ENCODE data around the gene TBCD. TPM values are rescaled to one million over a fixed set of nuclear protein-coding genes. Genes with fewer than 3 reads are reported as not detected.

Gene TBCD
- total RNA-seq, 1 experiment from 2014 or later = 129 TPM

- H4K8ac ChIP-seq (replicated peaks; ENCODE audit: insufficient read length, low read depth, low read length) = no peak overlapping the region
- no peaks in the 10 kb centered on the region for H3K79me1 ChIP-seq (ENCODE audit: insufficient read depth, low read depth, low read length, poor library complexity, severe bottlenecking)
- no peak overlapping the region for H3K56ac ChIP-seq (ENCODE audit: insufficient read length, low read depth, low read length)
- H2AFZ ChIP-seq (ENCODE audit: low read length) = no peak overlapping the region
- no peaks in the 10 kb centered on the region for H4K20me1 ChIP-seq (ENCODE audit: control insufficient read depth, insufficient read depth, insufficient read length)
- H3K27ac ChIP-seq (ENCODE audit: insufficient read length, low read depth, low read length) = no peak overlapping the region
- peak overlapping the region in 2 of 3 experiments; percentile 68 to 88; a peak in 4 of 7 replicates for H3K27ac Mint-ChIP-seq
- H3K79me2 ChIP-seq (ENCODE audit: insufficient read depth, low read length) = no peaks in the 10 kb centered on the region
- H2BK12ac ChIP-seq (ENCODE audit: insufficient read length, low read depth, low read length) = no peak overlapping the region
- no peak overlapping the region for H3K4me2 ChIP-seq (ENCODE audit: insufficient read depth, insufficient read length, low read length)
- H3K23me2 ChIP-seq (ENCODE audit: insufficient read length, low read depth, low read length, poor library complexity, severe bottlenecking) = no peaks in the 10 kb centered on the region
- no peak overlapping the region for H3K4me3 Mint-ChIP-seq
- DNase-seq = no peak
- no peak overlapping the region for H2BK120ac ChIP-seq (ENCODE audit: low read depth, low read length, poor library complexity, severe bottlenecking)
- 0 out of 2 replicates have a peak, but pooled peaks cover 1% of the 10 kb centered on the region for H3K4me1 ChIP-seq (ENCODE audit: insufficient read depth, low read length)
- H4K91ac ChIP-seq (ENCODE audit: insufficient read length, low read depth, low read length) = no peak overlapping the region
- H3K18ac ChIP-seq (ENCODE audit: insufficient read length, low read depth, low read length) = no peak overlapping the region
- H3K9me3 ChIP-seq (ENCODE audit: control insufficient read depth, low read depth, low read length) = no peaks in the 10 kb centered on the region
- no peak overlapping the region; the same call in 1 of the 2 replicates for H3K14ac ChIP-seq (ENCODE audit: insufficient read depth, low read length)
- H2BK15ac ChIP-seq (ENCODE audit: low read depth, low read length) = no peak overlapping the region
- TF ChIP-seq CTCF (conservative IDR thresholded peaks at IDR 0.05) = no peak
- peaks cover 31 to 35% of the 10 kb centered on the region in 2 experiments for H3K4me1 Mint-ChIP-seq
- H2BK20ac ChIP-seq (ENCODE audit: low read depth, low read length, poor library complexity, severe bottlenecking) = no peak overlapping the region
- no peaks in the 10 kb centered on the region for H3K27me3 Mint-ChIP-seq (ENCODE audit: low read depth)
- H3K27me3 ChIP-seq (ENCODE audit: insufficient read depth, low read length) = no peaks in the 10 kb centered on the region
- no peak overlapping the region for H3K23ac ChIP-seq (ENCODE audit: insufficient read length, low read depth, low read length)
- no peaks in the 10 kb centered on the region for H3K9me3 Mint-ChIP-seq
- no peak overlapping the region for H3K4ac ChIP-seq (ENCODE audit: low read depth, low read length)
- no CpG with 5 or more reads among the region's 28 CpGs for WGBS (ENCODE audit: extremely low coverage, insufficient read length, low lambda C conversion rate)
- H2AK5ac ChIP-seq (ENCODE audit: insufficient read length, low read length) = no peak overlapping the region
- peaks cover 2 to 21% (median 18%) of the 10 kb centered on the region in 3 experiments; a peak in 6 of 7 replicates for H3K36me3 Mint-ChIP-seq (ENCODE audit: insufficient read depth in 1 of 3, low read depth in 3 of 3)
- H2BK5ac ChIP-seq (ENCODE audit: insufficient read length, low read length) = no peak overlapping the region
- H3T11ph ChIP-seq (ENCODE audit: low read length) = no peak overlapping the region
- no peak overlapping the region for H4K5ac ChIP-seq (ENCODE audit: insufficient read length, low read depth, low read length)
- H3K9ac ChIP-seq (ENCODE audit: extremely low read depth, insufficient read length, low read length) = no peak overlapping the region
These were observed 84.1 kb downstream of the TBCD start for GRCh38 chr17:82835766-82836512.
